ENCODE results near the gene ANKRD29. TPM values are rescaled to one million over a fixed set of nuclear protein-coding genes. Genes with fewer than 3 reads are reported as not detected.

Gene ANKRD29
- total RNA-seq, 1 donor from 2014 or later = 14.0 TPM

DNA sequence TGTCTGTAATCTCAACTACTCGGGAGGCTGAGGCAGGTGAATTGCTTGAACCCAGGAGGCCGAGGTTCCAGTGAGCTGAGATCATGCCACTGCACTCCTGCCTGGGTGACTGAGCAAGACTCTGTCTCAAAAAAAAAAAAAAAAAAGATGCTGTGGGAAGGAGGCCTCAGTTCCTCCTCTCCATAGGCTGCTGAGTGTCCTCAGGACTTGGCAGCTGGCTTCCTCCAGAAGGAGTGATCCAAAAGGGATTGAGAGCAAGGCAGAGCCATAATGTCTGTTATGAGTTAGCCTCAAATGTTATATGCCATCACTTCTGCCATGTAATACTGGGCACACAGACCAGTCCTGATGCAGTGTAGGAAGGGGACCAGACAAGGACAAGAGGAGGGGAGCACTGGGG, 69.8 kb downstream of the ANKRD29 start:
- no peak overlapping the region for H3K4me3 ChIP-seq (ENCODE audit: low read depth, low read length)
- no peaks in the 10 kb centered on the region for H3K27me3 ChIP-seq (ENCODE audit: control insufficient read depth, insufficient read depth, low read length)
- DNase-seq (ENCODE audit: low read depth) (no peak), FAIRE-seq (no peak)
- H3K36me3 ChIP-seq (ENCODE audit: control insufficient read depth, insufficient read depth, low read length) = no peaks in the 10 kb centered on the region
- TF ChIP-seq, protein P1, sequence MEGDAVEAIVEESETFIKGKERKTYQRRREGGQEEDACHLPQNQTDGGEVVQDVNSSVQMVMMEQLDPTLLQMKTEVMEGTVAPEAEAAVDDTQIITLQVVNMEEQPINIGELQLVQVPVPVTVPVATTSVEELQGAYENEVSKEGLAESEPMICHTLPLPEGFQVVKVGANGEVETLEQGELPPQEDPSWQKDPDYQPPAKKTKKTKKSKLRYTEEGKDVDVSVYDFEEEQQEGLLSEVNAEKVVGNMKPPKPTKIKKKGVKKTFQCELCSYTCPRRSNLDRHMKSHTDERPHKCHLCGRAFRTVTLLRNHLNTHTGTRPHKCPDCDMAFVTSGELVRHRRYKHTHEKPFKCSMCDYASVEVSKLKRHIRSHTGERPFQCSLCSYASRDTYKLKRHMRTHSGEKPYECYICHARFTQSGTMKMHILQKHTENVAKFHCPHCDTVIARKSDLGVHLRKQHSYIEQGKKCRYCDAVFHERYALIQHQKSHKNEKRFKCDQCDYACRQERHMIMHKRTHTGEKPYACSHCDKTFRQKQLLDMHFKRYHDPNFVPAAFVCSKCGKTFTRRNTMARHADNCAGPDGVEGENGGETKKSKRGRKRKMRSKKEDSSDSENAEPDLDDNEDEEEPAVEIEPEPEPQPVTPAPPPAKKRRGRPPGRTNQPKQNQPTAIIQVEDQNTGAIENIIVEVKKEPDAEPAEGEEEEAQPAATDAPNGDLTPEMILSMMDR (IDR thresholded peaks at IDR 0.05; ENCODE audit: insufficient read depth, low read length, severe bottlenecking) = no peak

DNA sequence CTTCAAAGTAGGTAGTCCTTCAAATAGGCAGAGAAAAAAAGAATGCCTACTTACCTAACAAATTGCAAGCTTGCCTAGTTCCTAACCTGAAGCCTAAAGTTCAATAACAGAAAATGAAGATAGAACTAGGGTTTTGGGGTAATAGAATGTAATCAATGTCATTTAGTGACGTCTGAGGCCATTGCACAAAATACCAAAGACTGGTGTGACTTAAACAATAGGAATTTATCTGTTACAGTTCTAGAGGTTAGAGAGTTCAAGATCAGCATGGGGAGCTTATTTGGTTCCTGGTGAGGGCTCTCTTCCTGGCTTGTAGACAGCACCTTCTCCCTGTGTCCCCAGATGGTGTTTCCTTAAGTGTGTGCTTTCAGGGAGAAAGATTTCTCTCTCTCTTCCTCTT, 71.7 kb downstream of the ANKRD29 start:
- Histone ChIP-seq H3K4me3 (ENCODE audit: low read depth, low read length) (no peak overlapping the region), H3K36me3 (ENCODE audit: control insufficient read depth, insufficient read depth, low read length) (no peaks in the 10 kb centered on the region), H3K27me3 (ENCODE audit: control insufficient read depth, insufficient read depth, low read length) (no peaks in the 10 kb centered on the region)
- TF ChIP-seq, protein P1 (IDR thresholded peaks at IDR 0.05; ENCODE audit: insufficient read depth, low read length, severe bottlenecking) = no peak
- DNase-seq (ENCODE audit: low read depth) (no peak), FAIRE-seq (no peak)

DNA sequence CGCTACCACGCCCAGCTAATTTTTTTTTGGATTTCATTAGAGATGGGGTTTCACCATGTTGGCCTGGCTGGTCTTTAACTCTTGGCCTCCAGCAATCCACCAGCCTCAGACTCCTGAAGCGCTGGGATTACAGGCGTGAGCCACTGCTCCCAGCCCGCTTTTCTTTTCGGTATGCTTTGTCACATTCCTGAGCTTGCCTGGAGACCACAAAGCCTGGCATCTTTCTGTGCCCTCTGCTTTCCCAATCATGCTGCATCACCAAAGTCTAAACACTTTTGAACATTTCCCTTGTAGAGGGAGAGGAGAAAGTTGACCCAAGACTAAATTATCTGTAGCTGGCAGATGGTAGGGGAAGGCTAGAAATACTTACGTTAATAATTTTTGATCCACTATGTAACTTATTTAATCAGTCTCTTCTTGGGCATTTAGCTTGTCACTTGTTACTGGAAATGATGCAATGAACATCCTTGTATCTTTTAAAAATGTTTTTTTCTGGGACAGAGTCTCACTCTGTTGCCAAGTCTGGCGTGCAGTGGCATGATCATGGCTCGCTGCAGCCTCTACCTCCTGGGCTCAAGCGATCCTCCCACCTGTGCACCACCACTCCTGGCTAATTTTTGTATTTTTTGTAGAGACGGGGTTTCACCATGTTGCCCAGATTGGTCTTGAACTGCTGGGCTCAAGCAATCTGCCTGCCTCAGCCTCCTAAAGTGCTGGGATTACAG, 73.7 kb downstream of the ANKRD29 start:
- FAIRE-seq (no peak), DNase-seq (ENCODE audit: low read depth) (peak; percentile 42)
- TF ChIP-seq, protein P1 (IDR thresholded peaks at IDR 0.05; ENCODE audit: insufficient read depth, low read length, severe bottlenecking) = no peak
- Histone ChIP-seq H3K27me3 (ENCODE audit: control insufficient read depth, insufficient read depth, low read length) (no peaks in the 10 kb centered on the region), H3K36me3 (ENCODE audit: control insufficient read depth, insufficient read depth, low read length) (no peaks in the 10 kb centered on the region), H3K4me3 (ENCODE audit: low read depth, low read length) (no peak overlapping the region)

DNA sequence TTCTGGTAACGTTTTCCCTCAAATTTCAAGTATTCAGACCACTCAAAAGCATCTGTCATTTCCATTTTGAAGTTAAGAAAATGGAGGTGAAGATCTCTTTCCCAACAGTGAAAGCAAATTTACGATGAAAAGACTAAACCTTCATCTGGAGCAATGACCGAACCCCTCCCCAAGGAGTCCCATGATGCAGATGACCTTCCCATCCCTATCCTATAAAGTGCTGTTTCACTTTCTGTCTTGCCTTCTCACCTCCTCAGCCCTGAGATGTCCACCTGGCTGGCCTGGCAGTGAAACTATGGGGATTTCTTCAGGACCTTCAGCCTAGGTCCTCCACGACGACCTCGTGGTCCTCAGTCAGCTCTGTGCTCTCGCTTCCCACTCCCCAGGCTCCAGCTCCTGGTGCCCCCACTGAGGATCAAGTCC, 75.5 kb downstream of the ANKRD29 start:
- H3K4me3 ChIP-seq (ENCODE audit: low read depth, low read length) = no peak overlapping the region
- no peak for FAIRE-seq
- no peaks in the 10 kb centered on the region for H3K36me3 ChIP-seq (ENCODE audit: control insufficient read depth, insufficient read depth, low read length)
- no peak for DNase-seq (ENCODE audit: low read depth)
- TF ChIP-seq, protein P1 (IDR thresholded peaks at IDR 0.05; ENCODE audit: insufficient read depth, low read length, severe bottlenecking) = no peak
- no peaks in the 10 kb centered on the region for H3K27me3 ChIP-seq (ENCODE audit: control insufficient read depth, insufficient read depth, low read length)

DNA sequence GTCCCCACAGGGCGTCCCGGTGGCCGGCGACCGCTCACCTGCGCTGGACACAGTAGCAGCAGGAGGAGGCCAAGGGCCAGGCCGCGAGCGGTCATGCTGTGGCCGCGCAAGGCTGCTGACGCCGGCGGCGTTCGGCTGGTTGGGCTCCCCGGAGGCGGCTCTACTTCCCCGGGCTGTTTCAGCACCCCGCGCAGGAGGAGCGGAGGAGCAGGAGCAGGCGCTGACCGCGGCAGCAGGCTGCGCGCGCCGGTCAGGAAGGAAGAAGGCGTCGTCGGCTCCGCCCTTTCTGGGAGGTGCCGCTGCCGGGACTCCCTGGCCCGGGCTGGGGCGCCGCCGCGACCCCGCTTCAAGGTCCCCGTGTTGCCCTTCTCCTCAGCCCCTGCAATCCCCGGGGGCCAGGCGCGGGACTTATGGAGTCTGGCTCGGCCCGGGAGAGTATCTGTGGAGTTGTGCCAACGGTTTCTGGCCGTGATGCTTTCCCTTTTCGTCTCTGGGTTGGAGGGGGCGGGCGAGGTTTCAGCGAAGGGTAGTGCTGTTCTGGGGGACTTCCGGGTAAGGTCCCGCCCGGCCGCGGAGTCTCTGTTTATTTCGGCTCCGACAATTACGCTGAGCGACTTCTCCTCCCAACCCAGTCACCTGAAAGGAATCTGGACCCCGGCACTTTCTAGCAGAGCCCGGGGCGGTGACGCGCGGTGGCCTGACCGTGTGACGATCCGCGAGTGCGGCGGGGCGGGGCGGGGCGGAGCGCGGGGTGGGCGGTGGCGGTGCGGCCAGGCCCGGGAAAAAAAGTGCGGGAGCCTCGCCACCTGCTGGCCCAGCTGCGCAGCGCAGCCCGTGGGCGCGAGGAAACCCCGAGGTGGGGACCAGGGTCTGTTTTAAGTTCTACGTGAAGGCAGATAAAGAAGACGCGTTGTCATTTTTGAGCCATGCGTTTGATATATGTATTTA, 76.2 kb downstream of the ANKRD29 start, which contains the start of gene NPC1:
Gene NPC1 (minus strand): TSS at position 258 of the 948 bp plus-strand sequence. CDS start 163 bp downstream, at position 95.
- TF ChIP-seq, protein P1 (IDR thresholded peaks at IDR 0.05; ENCODE audit: insufficient read depth, low read length, severe bottlenecking) = peak; percentile 87
- FAIRE-seq = no peak

More for the DNA sequence above, 76.2 kb downstream of the ANKRD29 start, which contains the start of gene NPC1:
- Histone ChIP-seq H3K27me3 (ENCODE audit: control insufficient read depth, insufficient read depth, low read length) (no peaks in the 10 kb centered on the region), H3K4me3 (ENCODE audit: low read depth, low read length) (peak within 1 kb of the TSS; percentile 73), H3K36me3 (ENCODE audit: control insufficient read depth, insufficient read depth, low read length) (no peaks in the 10 kb centered on the region)
- DNase-seq (ENCODE audit: low read depth) = peak; percentile 91
